Muscle of arm (tissue), 12 donors: ENCODE results near the gene DTD2. TPM values are rescaled to one million over a fixed set of nuclear protein-coding genes. Genes with fewer than 3 reads are reported as not detected.
"Not testable (repeated sequence)": the region's sequence is repeated elsewhere in the genome, so short reads cannot be mapped to it uniquely, and the experiment has no call there.

Experiments used
- DNase-seq: peaks from one replicate; pipeline ENCODE4 v3.0.0-alpha.2; 2013
- polyA plus RNA-seq, 12 donors: library from polyadenylated mRNA; unstranded; fragments of 120-200 nt; gene quantifications; one replicate each; pipeline ENCODE4 v1.2.1, GENCODE V29; 2013; ENCODE audit not compliant: insufficient read length in 12 of 12

Gene DTD2
- polyA plus RNA-seq, 12 donors: 9.6 to 16.8 (median 12.7) TPM; not detected in 1

DNA sequence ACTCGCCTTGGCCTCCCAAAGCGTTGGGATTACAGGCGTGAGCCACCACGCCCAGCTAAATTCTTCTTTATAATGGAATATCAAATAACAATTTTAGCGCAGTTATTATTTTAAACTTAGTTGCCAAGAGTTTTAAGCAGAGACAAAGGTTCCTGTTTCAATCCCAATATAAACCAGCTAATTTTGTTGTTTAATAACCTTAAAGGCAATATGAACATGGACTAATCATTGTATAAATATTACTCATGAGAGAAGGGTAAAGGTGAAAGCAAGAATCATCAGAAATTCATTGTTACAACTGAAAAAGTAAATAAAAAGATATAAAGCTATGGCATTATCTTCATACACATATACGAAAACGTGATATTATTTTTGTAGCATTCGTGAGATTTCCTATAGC, 8.2 kb downstream of the DTD2 start:
- DNase-seq: no peak

DNA sequence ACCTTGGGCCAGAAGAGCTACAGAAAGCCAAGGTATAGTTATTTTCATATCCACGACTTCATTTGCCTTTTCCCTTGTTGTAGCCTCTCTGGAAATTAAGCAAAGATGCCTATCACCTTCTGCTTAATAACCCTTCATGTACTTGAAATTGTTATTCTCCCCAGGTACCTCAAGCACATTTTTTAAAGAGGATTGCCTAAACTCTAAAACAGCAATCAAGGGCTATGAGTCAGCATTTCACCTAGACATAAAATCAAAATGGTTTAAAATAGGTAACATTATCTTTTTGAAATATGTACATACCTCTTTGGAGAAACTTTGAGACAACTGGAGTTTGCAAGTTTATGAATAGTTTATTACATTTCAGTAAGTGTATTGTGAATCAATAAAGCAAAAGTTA, 11.6 kb downstream of the DTD2 start:
- no peak for DNase-seq

DNA sequence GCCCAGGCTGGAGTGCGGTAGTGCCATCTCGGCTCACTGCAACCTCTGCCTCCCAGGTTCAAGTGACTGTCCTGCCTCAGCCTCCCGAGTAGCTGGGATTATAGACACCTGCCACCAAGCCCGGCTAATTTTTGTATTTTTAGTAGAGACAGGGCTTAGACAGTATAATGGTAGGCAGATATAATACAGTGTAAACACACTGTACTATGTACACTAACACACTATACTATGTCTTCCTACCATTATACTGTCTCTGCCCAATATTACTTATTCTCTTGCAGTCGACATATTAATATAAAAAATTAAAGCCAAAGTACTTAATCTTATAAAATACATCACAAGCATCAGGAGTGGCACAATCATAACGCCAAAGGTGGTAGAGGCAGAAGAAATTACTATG, 15.0 kb downstream of the DTD2 start:
- DNase-seq: no peak

DNA sequence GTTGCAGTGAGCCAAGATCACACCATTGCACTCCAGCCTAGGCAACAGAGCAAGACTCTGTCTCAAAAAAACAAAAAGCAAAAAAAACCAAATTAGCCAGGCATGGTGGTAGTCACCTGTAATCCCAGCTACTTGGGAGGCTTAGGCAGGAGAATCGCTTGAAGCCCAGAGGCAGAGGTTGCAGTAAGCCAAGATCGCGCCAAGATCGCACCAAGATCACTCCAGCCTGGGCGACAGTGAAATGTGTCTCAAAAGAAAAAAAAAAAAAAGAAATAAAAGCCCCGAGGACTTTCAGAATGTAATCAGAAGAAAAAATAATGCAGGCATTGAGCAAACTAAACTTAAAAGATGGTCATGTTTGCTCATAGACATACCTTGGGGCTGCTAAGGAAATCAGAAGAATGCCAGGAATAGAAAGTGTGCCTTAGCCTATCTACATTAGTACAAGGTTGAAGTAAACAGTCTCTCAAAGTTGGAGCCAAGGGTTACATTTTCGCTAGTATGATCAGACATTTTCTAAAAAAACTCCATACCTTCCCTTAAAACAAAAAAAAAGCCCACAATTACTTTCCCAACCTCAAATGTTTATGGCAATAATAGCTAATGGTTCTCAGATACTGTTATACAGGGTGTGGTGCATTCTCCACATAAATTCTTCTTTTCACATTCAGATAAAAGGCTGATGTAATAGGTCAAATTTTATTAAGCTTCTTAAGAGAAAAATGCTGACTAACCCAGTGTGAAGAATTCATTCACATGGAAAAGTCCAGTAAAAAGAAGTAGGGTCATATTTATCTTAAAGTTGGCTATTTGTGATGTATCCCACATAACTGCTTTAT, 15.8 kb downstream of the DTD2 start:
- DNase-seq: no peak

GRCh38 chr14:31440280-31440679, 17.0 kb downstream of the DTD2 start:
- DNase-seq: no peak

- no peak for DNase-seq
These were observed 17.7 kb downstream of the DTD2 start for GRCh38 chr14:31439561-31439960.

- DNase-seq: not testable (repeated sequence)
These were observed 20.1 kb downstream of the DTD2 start for GRCh38 chr14:31437045-31437691.

- no peak for DNase-seq
These were observed 22.0 kb downstream of the DTD2 start for GRCh38 chr14:31435276-31435675.

DNA sequence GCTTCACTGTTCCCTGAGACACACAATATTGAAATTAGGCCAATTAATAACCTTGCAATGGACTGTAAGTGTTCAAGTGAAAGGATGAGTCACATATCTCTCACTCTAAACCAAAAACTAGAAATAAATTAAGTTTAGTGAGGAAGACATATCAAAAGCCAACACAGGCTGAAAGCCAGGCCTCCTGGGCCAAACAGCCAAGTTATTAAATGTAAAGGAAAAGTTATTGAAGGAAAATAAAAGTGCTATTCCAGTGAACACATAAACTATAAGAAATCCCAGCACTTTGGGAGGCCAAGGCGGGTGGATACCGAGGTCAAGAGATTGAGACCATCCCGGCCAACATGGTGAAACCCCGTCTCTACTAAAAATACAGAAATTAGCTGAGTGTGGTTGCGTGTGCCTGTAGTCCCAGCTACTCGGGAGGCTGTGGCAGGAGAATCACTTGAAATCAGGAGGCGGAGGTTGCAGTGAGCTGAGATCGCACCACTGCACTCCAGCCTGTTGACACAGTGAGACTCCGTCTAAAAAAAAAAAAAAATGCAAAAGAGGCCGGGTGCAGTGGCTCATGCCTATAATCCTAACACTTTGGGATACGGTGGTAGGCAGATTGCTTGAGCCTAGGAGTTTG, 26.6 kb downstream of the DTD2 start:
- no peak for DNase-seq

GRCh38 chr14:31429791-31430190, 27.5 kb downstream of the DTD2 start:
- DNase-seq: no peak

DNA sequence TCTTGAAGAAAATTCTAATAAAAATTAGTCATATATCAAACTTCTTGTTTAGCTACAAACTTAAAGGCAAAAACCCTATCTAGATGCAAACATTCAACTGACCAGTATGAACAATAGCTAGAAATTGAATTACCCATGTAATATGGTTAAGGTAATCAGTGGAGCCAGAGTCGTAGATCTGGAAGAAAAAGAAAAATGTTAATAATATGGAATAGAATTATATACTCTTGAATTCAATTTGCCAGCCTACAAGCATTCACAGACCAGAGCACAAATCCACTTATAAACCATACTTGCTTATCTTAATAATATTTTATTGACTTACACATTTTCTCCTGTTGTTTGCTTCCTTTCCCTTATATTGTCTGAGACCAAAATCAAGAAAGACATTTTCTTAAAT, 29.3 kb downstream of the DTD2 start:
- DNase-seq: no peak

DNA sequence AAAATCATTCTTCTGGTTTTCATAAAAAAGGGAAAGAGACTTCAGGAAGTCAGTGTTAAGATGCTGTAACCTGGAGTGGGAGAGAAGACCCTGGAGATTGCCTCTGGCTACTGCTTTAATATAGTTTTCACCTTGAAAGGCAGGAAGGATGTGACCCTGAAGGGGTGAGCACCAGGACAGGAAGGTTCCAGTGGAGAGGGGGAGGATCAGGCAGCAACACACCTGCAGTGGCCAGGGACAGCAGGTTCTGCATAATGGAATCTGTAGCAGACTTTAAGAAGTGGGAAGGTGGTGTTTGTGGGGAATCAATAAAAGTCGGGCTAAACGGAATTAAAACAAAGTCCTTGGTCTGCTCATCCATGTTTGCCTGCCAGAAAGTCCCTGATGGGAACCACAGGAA, 30.6 kb downstream of the DTD2 start:
- no peak for DNase-seq

GRCh38 chr14:31425905-31426304, 31.4 kb downstream of the DTD2 start:
- DNase-seq: no peak

DNA sequence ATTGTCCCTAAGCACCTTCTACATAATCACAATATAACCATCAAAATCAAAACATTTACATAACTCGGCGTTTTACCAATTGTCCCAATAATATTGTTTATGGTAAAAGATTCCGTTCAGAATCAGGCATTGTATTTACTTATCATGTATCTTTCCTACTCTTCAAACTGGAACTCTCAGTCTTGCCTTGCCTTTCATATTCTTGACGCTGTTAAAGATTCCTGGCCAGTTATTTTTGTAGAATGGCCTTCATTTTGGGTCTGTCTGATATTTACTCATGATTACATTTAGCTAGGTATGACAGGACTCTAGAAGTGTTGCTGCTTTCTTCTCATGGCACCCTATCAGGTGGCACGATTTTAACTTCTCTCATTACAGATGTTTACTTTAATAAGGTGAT, 36.1 kb downstream of the DTD2 start:
- DNase-seq: no peak

DNA sequence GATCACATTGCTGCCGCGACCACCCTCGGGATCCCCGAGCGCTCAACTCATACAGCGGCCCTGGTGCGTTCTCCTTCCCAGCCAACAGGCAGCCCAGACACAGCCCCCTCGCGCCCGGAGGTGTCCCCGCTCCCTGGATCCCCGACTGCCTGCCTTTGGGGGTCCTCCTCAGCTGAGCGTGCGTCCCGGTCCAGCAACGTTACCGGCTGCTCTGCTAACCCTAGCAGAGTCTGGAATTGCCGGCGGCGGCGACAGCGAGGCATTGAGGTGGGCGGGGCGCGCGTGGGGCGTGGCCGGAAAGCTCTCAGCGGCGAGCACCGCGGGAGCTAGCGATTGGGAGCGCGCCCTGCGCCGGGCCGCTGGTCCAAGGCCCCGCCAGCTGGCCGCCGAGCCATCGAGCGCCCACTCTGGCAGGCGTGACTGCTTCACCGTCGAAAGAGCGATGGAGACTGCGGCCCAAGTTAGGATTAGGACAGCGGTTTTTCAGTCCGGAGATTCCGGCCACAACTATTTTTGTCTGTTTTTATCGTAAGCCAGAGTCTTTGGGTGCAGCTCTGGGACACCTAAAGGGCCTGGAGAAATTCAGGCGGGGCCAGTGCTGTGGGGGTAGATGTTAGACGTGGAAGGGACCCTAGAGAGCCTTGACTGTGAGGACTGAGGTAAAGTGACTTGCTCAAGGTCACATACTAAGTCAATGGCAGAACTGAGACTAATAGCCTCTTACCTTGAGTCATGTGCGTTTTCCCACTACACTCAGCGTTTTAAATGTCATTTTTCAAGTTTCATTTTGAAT, 36.8 kb downstream of the DTD2 start, which contains the start of gene HEATR5A:
Gene HEATR5A (minus strand): TSS at position 232 of the 793 bp plus-strand sequence. CDS start 17,575 bp downstream, outside the sequence.
- peak; percentile 97 for DNase-seq

DNA sequence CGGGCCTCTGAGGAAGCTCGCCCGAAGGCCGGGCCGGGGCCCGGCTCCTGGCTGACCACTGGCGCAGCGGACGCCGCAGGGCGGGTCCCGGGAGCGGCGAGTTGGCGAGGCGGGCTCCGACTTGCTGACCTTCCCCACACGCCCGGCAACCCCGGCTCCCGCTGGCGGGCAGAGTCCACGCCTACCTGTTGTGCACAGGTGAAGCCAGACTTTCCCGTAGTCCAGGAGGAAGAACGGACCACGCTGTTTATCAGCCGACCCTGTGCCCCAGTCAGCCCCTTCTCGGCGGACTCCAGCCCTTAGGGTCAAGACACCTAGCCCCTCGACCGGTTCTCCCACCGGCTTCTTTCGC, 37.4 kb downstream of the DTD2 start:
- DNase-seq: peak; percentile 38

DNA sequence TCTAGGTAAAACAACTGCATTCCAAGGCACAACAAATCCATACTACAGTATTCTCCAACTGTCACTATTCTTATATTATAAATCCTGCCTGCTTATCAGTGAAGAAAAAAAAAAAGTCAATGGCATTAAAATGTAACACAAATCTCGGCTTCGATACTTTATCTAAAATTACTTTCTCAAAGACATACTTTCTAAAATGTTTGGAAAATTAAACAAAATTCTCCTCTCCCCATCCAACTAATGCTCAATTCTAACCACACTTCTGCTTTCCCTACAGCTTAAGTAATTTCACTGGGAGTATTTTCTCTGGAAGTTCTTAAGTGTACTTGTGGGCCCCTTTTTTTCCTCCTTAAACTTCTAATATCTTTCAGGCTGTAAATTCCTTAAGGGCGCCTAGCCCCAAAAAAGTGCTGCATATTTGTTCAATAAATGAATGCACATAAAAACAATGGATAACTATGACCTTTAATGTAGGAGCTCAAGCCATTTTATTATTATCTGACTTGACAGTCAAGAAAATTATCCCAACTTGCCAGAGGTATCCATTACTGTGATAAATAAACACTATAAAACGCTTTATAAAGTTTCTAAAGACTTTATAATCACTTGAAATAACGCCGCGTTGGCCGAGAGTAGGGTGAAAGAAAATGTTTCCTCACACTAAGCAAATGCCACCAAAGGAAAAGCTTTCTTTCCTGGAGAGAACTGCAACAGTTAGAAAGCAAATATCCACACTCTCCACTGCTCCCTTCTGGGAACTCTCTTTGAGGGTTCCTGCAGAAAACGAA, 37.9 kb downstream of the DTD2 start:
- no peak for DNase-seq

DNA sequence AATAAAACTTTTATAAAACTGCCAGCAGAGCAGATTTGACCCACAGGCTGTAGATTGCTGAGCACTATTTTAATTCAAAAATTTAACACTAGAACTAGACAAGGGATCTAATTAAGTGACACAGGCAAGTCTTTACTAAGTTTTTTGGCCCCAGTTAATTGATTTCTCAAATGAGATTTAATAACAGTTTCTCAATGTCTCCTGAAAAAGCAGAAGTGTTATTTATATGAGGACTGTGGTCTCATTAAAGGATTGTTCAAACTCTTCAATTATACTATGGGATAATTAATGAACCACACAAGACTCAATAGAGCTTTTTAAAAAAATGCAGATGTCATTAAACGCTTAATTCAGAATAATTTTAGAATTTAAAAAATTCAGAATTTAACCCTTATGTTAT, 38.9 kb downstream of the DTD2 start:
- no peak for DNase-seq

- no peak for DNase-seq
These were observed 43.0 kb downstream of the DTD2 start for GRCh38 chr14:31414190-31414833.

- DNase-seq: no peak
These were observed 46.0 kb downstream of the DTD2 start for GRCh38 chr14:31411218-31411727.
